ENCODE data around the gene THOC1. TPM values are rescaled to one million over a fixed set of nuclear protein-coding genes. Genes with fewer than 3 reads are reported as not detected.

Gene THOC1
- total and polyA plus RNA-seq, 2 of the 4 experiments (the other 2 are of a cell fraction), result 13.3 to 15.8 TPM

GRCh38 chr18:297936-298335, 30.1 kb upstream of the THOC1 start:
- Histone ChIP-seq H3K4me2 (ENCODE audit: low read depth, low read length) (no peak overlapping the region), H4K5ac (ENCODE audit: low read depth, low read length) (no peak overlapping the region), H3K27ac (ENCODE audit: insufficient read depth, low read length) (no peak overlapping the region), H2BK20ac (ENCODE audit: low read depth, low read length) (no peak overlapping the region), H3K23ac (ENCODE audit: low read depth, low read length) (no peak overlapping the region), H3K18ac (ENCODE audit: low read depth, low read length) (no peak overlapping the region), H4K20me1 (ENCODE audit: insufficient read depth, low read length) (no peaks in the 10 kb centered on the region), H3K27me3 (ENCODE audit: control insufficient read depth, insufficient read depth, low read length) (peaks cover 51% of the 10 kb centered on the region), H2BK120ac (ENCODE audit: low read depth, low read length) (no peak overlapping the region), H2BK5ac (ENCODE audit: low read depth, low read length, poor library complexity, severe bottlenecking) (no peak overlapping the region), H4K91ac (ENCODE audit: insufficient read depth, low read depth, low read length) (no peak overlapping the region), H2BK15ac (ENCODE audit: low read depth, low read length) (no peak overlapping the region), H3K4me1 (ENCODE audit: control insufficient read depth, insufficient read depth, low read length) (no peaks in the 10 kb centered on the region), H4K8ac (ENCODE audit: low read depth in 2 of 2, low read length in 2 of 2) (no peak overlapping the region), H2AK5ac (ENCODE audit: low read depth, low read length) (no peak overlapping the region), H3K56ac (ENCODE audit: extremely low read depth, insufficient read depth, low read length) (no peak overlapping the region), H2AK9ac (replicated peaks; ENCODE audit: low read depth, low read length, poor library complexity) (no peak overlapping the region), H3K79me1 (ENCODE audit: low read depth in 1 of 2, low read length in 2 of 2) (no peaks in the 10 kb centered on the region), H3K4ac (ENCODE audit: low read depth, low read length) (no peak overlapping the region), H3K9ac (ENCODE audit: low read depth, low read length) (no peak overlapping the region), H3K36me3 (ENCODE audit: control insufficient read depth, insufficient read depth, low read length) (no peaks in the 10 kb centered on the region), H3K9me1 (ENCODE audit: insufficient read depth, low read length) (no peaks in the 10 kb centered on the region), H3K9me3 (ENCODE audit: control insufficient read depth, insufficient read depth, low read length) (no peaks in the 10 kb centered on the region), H2AFZ (replicated peaks; ENCODE audit: low read length, poor library complexity) (no peak overlapping the region), H3K4me3 (ENCODE audit: insufficient read depth, low read depth, low read length) (no peak overlapping the region), H3K14ac (replicated peaks; ENCODE audit: low read depth, low read length) (no peak overlapping the region)
- BruUV-seq (replicated peaks), result no TSS peak
- ChIA-PET POLR2A (ENCODE audit: unreplicated experiment) (no interaction called here), CTCF (no interaction called here)
- in situ Hi-C loops (cut with MboI; ENCODE audit: low sequenced_read_pairs) (no loop called here), dilution Hi-C loops (cut with HindIII; ENCODE audit: low sequenced_read_pairs, unreplicated experiment) (no loop called here), intact Hi-C loops (cut with micrococcal nuclease) (no loop called here)
- ATAC-seq (ENCODE audit: low read depth) (no peak), DNase-seq (no peak)
- TF ChIP-seq CTCF (conservative IDR thresholded peaks at IDR 0.05; ENCODE audit: low read depth, low read length) (no peak), RCOR1 (IDR thresholded peaks at IDR 0.05; ENCODE audit: insufficient replicate concordance, low read length) (no peak), RAD21 (IDR thresholded peaks at IDR 0.05; ENCODE audit: low read length) (no peak), MAZ (IDR thresholded peaks at IDR 0.05; ENCODE audit: borderline replicate concordance, low read depth, low read length) (no peak), RFX5 (IDR thresholded peaks at IDR 0.05; ENCODE audit: low read depth, low read length) (no peak), SMC3 (IDR thresholded peaks at IDR 0.05; ENCODE audit: low read depth, low read length) (no peak), ELK1 (IDR thresholded peaks at IDR 0.05; ENCODE audit: borderline replicate concordance, low read depth, low read length) (no peak), MAFK (IDR thresholded peaks at IDR 0.05; ENCODE audit: low read depth, low read length) (no peak)
- no CpG with 5 or more reads among the region's 2 CpGs for WGBS, 2 experiments (ENCODE audit: extremely low coverage in 2 of 2, insufficient read length in 1 of 2)
